Keratinocyte (primary cell): Measurements from ENCODE around the gene MLPH. TPM values are rescaled to one million over a fixed set of nuclear protein-coding genes. Genes with fewer than 3 reads are reported as not detected.

ENCODE experiments used
- DNase-seq: peaks from one replicate; pipeline ENCODE4 v3.0.0-alpha.2; 2011; ENCODE audit warnings: low read depth, missing footprints, low spot score
- FAIRE-seq: peaks from 2 replicates; lab custom pipeline; 2011; peaks lifted over from hg19 to GRCh38; lab: Jason Lieb, UNC
- H2AFZ ChIP-seq: 2 replicates; pipeline ENCODE4 v1.6.0; 2012; ENCODE audit warnings: low read length, control low read depth, inconsistent platforms; ENCODE audit not compliant: control insufficient read depth
- H3K27ac ChIP-seq: 2 replicates; pipeline ENCODE4 v1.5.1; 2011; ENCODE audit warnings: low read length; ENCODE audit not compliant: control insufficient read depth, insufficient read depth
- H3K27me3 ChIP-seq: 3 replicates; pipeline ENCODE4 v1.6.0; 2011; ENCODE audit warnings: low read length; ENCODE audit not compliant: control insufficient read depth, insufficient read depth; ENCODE audit errors: extremely low read depth
- H3K36me3 ChIP-seq, 2 experiments: 2 replicates in 1 of 2; 3 replicates in 1 of 2; pipeline ENCODE4 v1.5.1; 2011; ENCODE audit warnings: low read length in 2 of 2, mild to moderate bottlenecking in 1 of 2; ENCODE audit not compliant: control insufficient read depth in 2 of 2, insufficient read depth in 2 of 2; ENCODE audit errors: extremely low read depth in 1 of 2
- H3K4me1 ChIP-seq: 3 replicates; pipeline ENCODE4 v1.5.1; 2011; ENCODE audit warnings: low read length; ENCODE audit not compliant: control insufficient read depth, insufficient read depth; ENCODE audit errors: extremely low read depth
- H3K4me2 ChIP-seq: 3 replicates; pipeline ENCODE4 v1.6.0; 2011; ENCODE audit warnings: low read depth, low read length; ENCODE audit not compliant: control insufficient read depth, insufficient read depth; ENCODE audit errors: extremely low read depth
- H3K4me3 ChIP-seq, 3 experiments: fragments of 200-600 bp in 1 of 3; sonication (generic) in 1 of 3; 2 replicates in 2 of 3; 3 replicates in 1 of 3; pipeline ENCODE4 v1.5.1; 2011 to 2016; ENCODE audit warnings: low read length in 3 of 3, mild to moderate bottlenecking in 3 of 3, control low read depth in 2 of 3, inconsistent platforms in 1 of 3, low read depth in 1 of 3, mixed read lengths in 1 of 3, mixed run types in 1 of 3, moderate library complexity in 1 of 3; ENCODE audit not compliant: control insufficient read depth in 2 of 3, insufficient read depth in 2 of 3; ENCODE audit errors: extremely low read depth in 1 of 3
- H3K79me2 ChIP-seq: 2 replicates; pipeline ENCODE4 v1.6.0; 2012; ENCODE audit warnings: low read length; ENCODE audit not compliant: control insufficient read depth, insufficient read depth
- H3K9ac ChIP-seq: 3 replicates; pipeline ENCODE4 v1.6.0; 2011; ENCODE audit warnings: low read length; ENCODE audit not compliant: control insufficient read depth, insufficient read depth; ENCODE audit errors: extremely low read depth
- H3K9me1 ChIP-seq: 3 replicates; pipeline ENCODE4 v1.6.0; 2011; ENCODE audit warnings: low read length; ENCODE audit not compliant: control insufficient read depth, insufficient read depth; ENCODE audit errors: extremely low read depth
- H3K9me3 ChIP-seq: 2 replicates; pipeline ENCODE4 v1.5.1; 2012; ENCODE audit warnings: low read depth, low read length; ENCODE audit not compliant: control insufficient read depth
- H4K20me1 ChIP-seq: 3 replicates; pipeline ENCODE4 v1.6.0; 2011; ENCODE audit warnings: low read length; ENCODE audit not compliant: control insufficient read depth, insufficient read depth; ENCODE audit errors: extremely low read depth
- CTCF ChIP-seq, 3 experiments: IDR thresholded peaks in 1 of 3; conservative IDR thresholded peaks in 1 of 3; optimal IDR thresholded peaks in 1 of 3; 2 replicates in 2 of 3; 3 replicates in 1 of 3; pipeline versions ENCODE3 to v1.5.1; 2011; ENCODE audit warnings: low read length in 3 of 3, mild to moderate bottlenecking in 3 of 3, moderate library complexity in 2 of 3, control low read depth in 1 of 3, inconsistent platforms in 1 of 3; ENCODE audit not compliant: insufficient read depth in 2 of 3; ENCODE audit errors: extremely low read depth in 1 of 3
- EZH2 ChIP-seq: IDR thresholded peaks from one replicate; pipeline ENCODE4 v1.6.1; 2012; ENCODE audit warnings: inconsistent platforms, mild to moderate bottlenecking, low read length, moderate library complexity
- dilution Hi-C: fragments of 300-500 bp; cut with MboI; formaldehyde crosslinking; loops from one replicate; pipeline ENCODE4 v1.7.0; 2020; ENCODE audit warnings: low sequenced_read_pairs; ENCODE audit not compliant: extremely low pct_ligation_motif_present
- polyA plus RNA-seq, 5 experiments: library from polyadenylated mRNA; depleted of rRNA in 3 of 5; stranded (reverse) in 3 of 5; stranded (forward) in 1 of 5; unstranded in 1 of 5; fragments of >200 nt; gene quantifications; 1 replicate in 1 of 5; 2 replicates in 3 of 5; 3 replicates in 1 of 5; pipeline versions ENCODE4 v1.2.1 to v1.2.3, GENCODE V29; 2011 to 2012; ENCODE audit warnings: missing spikeins in 2 of 5, low read depth in 1 of 5, low replicate concordance in 1 of 5

MLPH gene
- polyA plus RNA-seq, 1 donor (not counting 4 experiments of a cell fraction or from before 2014, with no cell fraction given), result 0.67 TPM

GRCh38 chr2:237511433-237511832 is 24.4 kb downstream of the MLPH start:
- Histone ChIP-seq H3K4me1 (no peaks in the 10 kb centered on the region), H4K20me1 (no peaks in the 10 kb centered on the region), H2AFZ (no peak overlapping the region), H3K79me2 (no peaks in the 10 kb centered on the region), H3K36me3 (no peaks in the 10 kb centered on the region), H3K4me2 (no peak overlapping the region), H3K27me3 (no peaks in the 10 kb centered on the region), H3K27ac (no peak overlapping the region), H3K4me3 (no peak overlapping the region), H3K9me3 (no peaks in the 10 kb centered on the region), H3K9me1 (no peaks in the 10 kb centered on the region), H3K9ac (no peak overlapping the region)
- DNase-seq (no peak), FAIRE-seq (no peak)
- no peak for TF ChIP-seq EZH2
- no peak for TF ChIP-seq CTCF (optimal IDR thresholded peaks at IDR 0.05 in 1 of 3, IDR thresholded peaks at IDR 0.05 in 1 of 3, conservative IDR thresholded peaks at IDR 0.05 in 1 of 3; ENCODE audit: extremely low read depth in 1 of 3, insufficient read depth in 2 of 3, low read length in 3 of 3)
- dilution Hi-C loops, result no loop called here

GRCh38 chr2:237511885-237512405 is 24.9 kb downstream of the MLPH start:
- FAIRE-seq (no peak), DNase-seq (no peak)
- dilution Hi-C loops, result no loop called here
- no peaks in the 10 kb centered on the region for H3K9me3 ChIP-seq
- no peak overlapping the region for H3K4me2 ChIP-seq
- H3K9me1 ChIP-seq, result no peaks in the 10 kb centered on the region
- no peaks in the 10 kb centered on the region for H3K27me3 ChIP-seq
- H4K20me1 ChIP-seq, result no peaks in the 10 kb centered on the region
- no peak overlapping the region for H3K27ac ChIP-seq
- H2AFZ ChIP-seq, result no peak overlapping the region
- H3K4me3 ChIP-seq, result no peak overlapping the region
- no peaks in the 10 kb centered on the region for H3K79me2 ChIP-seq
- no peak for TF ChIP-seq CTCF (optimal IDR thresholded peaks at IDR 0.05 in 1 of 3, IDR thresholded peaks at IDR 0.05 in 1 of 3, conservative IDR thresholded peaks at IDR 0.05 in 1 of 3; ENCODE audit: extremely low read depth in 1 of 3, insufficient read depth in 2 of 3, low read length in 3 of 3)
- TF ChIP-seq EZH2, result no peak
- H3K4me1 ChIP-seq, result no peaks in the 10 kb centered on the region
- H3K9ac ChIP-seq, result no peak overlapping the region
- H3K36me3 ChIP-seq, result no peaks in the 10 kb centered on the region
